Osteoblast (primary cell): Measurements from ENCODE around the gene PRX. TPM values are rescaled to one million over a fixed set of nuclear protein-coding genes. Genes with fewer than 3 reads are reported as not detected.
"Not testable (repeated sequence)": the region's sequence is repeated elsewhere in the genome, so short reads cannot be mapped to it uniquely, and the experiment has no call there.

ENCODE experiments used
- DNase-seq: peaks from one replicate; pipeline ENCODE4 v3.0.0; 2011; ENCODE audit warnings: low spot score, mixed read lengths; ENCODE audit not compliant: insufficient read length; ENCODE audit errors: missing footprints
- H2AFZ ChIP-seq: 2 replicates; pipeline ENCODE4 v1.6.0; 2011; ENCODE audit warnings: mild to moderate bottlenecking, low read length
- H3K27ac ChIP-seq: 2 replicates; pipeline ENCODE4 v1.5.1; 2011; ENCODE audit warnings: mild to moderate bottlenecking, low read depth, low read length, moderate library complexity
- H3K27me3 ChIP-seq: 2 replicates; pipeline ENCODE4 v1.6.0; 2012; ENCODE audit warnings: mild to moderate bottlenecking, control low read depth, inconsistent platforms, low read length, moderate library complexity; ENCODE audit not compliant: insufficient read depth
- H3K36me3 ChIP-seq: 2 replicates; pipeline ENCODE4 v1.5.1; 2011; ENCODE audit warnings: mild to moderate bottlenecking, low read length, control low read depth, moderate library complexity; ENCODE audit not compliant: insufficient read depth
- H3K4me1 ChIP-seq: 2 replicates; pipeline ENCODE4 v1.5.1; 2011; ENCODE audit warnings: mild to moderate bottlenecking, low read length, control low read depth, moderate library complexity; ENCODE audit not compliant: insufficient read depth
- H3K4me2 ChIP-seq: 2 replicates; pipeline ENCODE4 v1.6.0; 2011; ENCODE audit warnings: mild to moderate bottlenecking, low read length; ENCODE audit not compliant: insufficient read depth
- H3K4me3 ChIP-seq: fragments of 200-600 bp; sonication (generic); 3 replicates; pipeline ENCODE4 v1.5.1; 2012; ENCODE audit warnings: mild to moderate bottlenecking, low read length, inconsistent platforms; ENCODE audit not compliant: insufficient read depth
- H3K79me2 ChIP-seq: 2 replicates; pipeline ENCODE4 v1.6.0; 2012; ENCODE audit warnings: mild to moderate bottlenecking, low read length, control low read depth, inconsistent platforms; ENCODE audit not compliant: insufficient read depth
- H3K9me3 ChIP-seq: 2 replicates; pipeline ENCODE4 v1.5.1; 2011; ENCODE audit warnings: low read depth, low read length, control low read depth
- H4K20me1 ChIP-seq: 2 replicates; pipeline ENCODE4 v1.6.0; 2012; ENCODE audit warnings: mild to moderate bottlenecking, low read length, control low read depth; ENCODE audit not compliant: insufficient read depth
- total RNA-seq: library from RNA; depleted of rRNA; stranded (reverse); fragments of >200 nt; gene quantifications from 2 replicates; pipeline ENCODE4 v1.2.3, GENCODE V29; 2012
- TF ChIP-seq, protein P1 (sequence below): IDR thresholded peaks from 2 replicates; pipeline ENCODE4 v1.5.1; 2011; ENCODE audit warnings: mild to moderate bottlenecking, low read depth, low read length, moderate library complexity; ENCODE audit errors: extremely low read depth

The PRX gene
- total RNA-seq, 1 donor: 3.3 TPM

DNA sequence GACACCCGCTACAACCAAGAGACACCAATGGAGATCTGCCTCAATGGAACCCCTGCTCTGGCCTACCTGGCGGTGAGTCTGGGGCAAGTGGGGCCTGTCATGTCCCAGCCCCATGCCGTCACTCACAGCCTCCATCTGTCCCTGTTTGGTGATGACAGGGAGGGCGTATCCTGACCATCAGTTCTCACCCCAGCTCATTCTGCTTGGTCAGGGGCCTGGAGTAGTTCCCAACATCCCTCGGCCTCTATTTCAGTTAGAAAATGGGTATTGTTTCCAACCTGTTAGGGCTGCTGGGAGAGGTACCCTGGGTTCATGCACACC is 41.4 kb downstream of the PRX start:
- Histone ChIP-seq H3K36me3 (peaks cover 57% of the 10 kb centered on the region), H2AFZ (no peak overlapping the region), H4K20me1 (peaks cover 7% of the 10 kb centered on the region), H3K27ac (no peak overlapping the region), H3K9me3 (no peaks in the 10 kb centered on the region), H3K27me3 (no peaks in the 10 kb centered on the region), H3K4me2 (no peak overlapping the region), H3K79me2 (no peaks in the 10 kb centered on the region), H3K4me3 (no peak overlapping the region), H3K4me1 (no peaks in the 10 kb centered on the region)
- TF ChIP-seq, protein P1, sequence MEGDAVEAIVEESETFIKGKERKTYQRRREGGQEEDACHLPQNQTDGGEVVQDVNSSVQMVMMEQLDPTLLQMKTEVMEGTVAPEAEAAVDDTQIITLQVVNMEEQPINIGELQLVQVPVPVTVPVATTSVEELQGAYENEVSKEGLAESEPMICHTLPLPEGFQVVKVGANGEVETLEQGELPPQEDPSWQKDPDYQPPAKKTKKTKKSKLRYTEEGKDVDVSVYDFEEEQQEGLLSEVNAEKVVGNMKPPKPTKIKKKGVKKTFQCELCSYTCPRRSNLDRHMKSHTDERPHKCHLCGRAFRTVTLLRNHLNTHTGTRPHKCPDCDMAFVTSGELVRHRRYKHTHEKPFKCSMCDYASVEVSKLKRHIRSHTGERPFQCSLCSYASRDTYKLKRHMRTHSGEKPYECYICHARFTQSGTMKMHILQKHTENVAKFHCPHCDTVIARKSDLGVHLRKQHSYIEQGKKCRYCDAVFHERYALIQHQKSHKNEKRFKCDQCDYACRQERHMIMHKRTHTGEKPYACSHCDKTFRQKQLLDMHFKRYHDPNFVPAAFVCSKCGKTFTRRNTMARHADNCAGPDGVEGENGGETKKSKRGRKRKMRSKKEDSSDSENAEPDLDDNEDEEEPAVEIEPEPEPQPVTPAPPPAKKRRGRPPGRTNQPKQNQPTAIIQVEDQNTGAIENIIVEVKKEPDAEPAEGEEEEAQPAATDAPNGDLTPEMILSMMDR: no peak
- DNase-seq: peak; percentile 88

GRCh38 chr19:40370997-40371801 is 42.0 kb downstream of the PRX start:
- Histone ChIP-seq H3K4me1 (peaks cover under 1% of the 10 kb centered on the region), H3K27ac (no peak overlapping the region), H3K79me2 (no peaks in the 10 kb centered on the region), H3K9me3 (no peaks in the 10 kb centered on the region), H3K4me3 (no peak overlapping the region), H2AFZ (no peak overlapping the region), H3K4me2 (no peak overlapping the region), H3K27me3 (no peaks in the 10 kb centered on the region), H4K20me1 (peaks cover 7% of the 10 kb centered on the region), H3K36me3 (peaks cover 57% of the 10 kb centered on the region)
- peak; percentile 67 for DNase-seq
- TF ChIP-seq, protein P1: no peak

GRCh38 chr19:40370253-40370652 is 42.9 kb downstream of the PRX start:
- H3K27me3 ChIP-seq, H3K27ac ChIP-seq, H3K9me3 ChIP-seq, H3K79me2 ChIP-seq, H3K4me2 ChIP-seq, H2AFZ ChIP-seq, H3K4me3 ChIP-seq, H3K4me1 ChIP-seq, H4K20me1 ChIP-seq: not testable (repeated sequence)
- DNase-seq: peak; percentile 4
- H3K36me3 ChIP-seq: peaks cover 57% of the 10 kb centered on the region

DNA sequence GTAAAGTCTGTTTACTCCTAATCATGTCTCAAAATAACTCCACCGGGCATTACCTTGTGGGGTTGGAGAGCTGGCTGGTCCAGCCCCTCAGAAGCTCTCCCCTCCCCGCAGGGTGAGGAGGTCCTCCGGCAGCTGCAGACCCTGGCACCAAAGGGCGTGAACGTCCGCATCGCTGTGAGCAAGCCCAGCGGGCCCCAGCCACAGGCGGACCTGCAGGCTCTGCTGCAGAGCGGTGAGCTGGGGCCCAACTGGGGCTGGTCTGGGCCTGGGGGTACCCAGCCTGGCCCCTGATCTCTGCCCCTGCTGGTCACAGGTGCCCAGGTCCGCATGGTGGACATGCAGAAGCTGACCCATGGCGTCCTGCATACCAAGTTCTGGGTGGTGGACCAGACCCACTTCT is 43.4 kb downstream of the PRX start:
- H3K9me3 ChIP-seq: no peaks in the 10 kb centered on the region
- H3K4me2 ChIP-seq: no peak overlapping the region
- H3K4me3 ChIP-seq: no peak overlapping the region
- no peaks in the 10 kb centered on the region for H3K79me2 ChIP-seq
- H3K27ac ChIP-seq: no peak overlapping the region
- no peaks in the 10 kb centered on the region for H3K27me3 ChIP-seq
- H4K20me1 ChIP-seq: peaks cover 7% of the 10 kb centered on the region
- peaks cover 57% of the 10 kb centered on the region for H3K36me3 ChIP-seq
- peak; percentile 35 for DNase-seq
- no peak overlapping the region for H2AFZ ChIP-seq
- TF ChIP-seq, protein P1: no peak
- peaks cover 10% of the 10 kb centered on the region for H3K4me1 ChIP-seq
